ENCODE measurements around the gene CACNA1C.

Gene CACNA1C

GRCh38 chr12:2644683-2645405 is 592.1 kb downstream of the CACNA1C start:
- Histone ChIP-seq H3K9ac (ENCODE audit: low read length) (no peak overlapping the region), H3K36me3 (ENCODE audit: control insufficient read depth, insufficient read depth, low read length) (no peaks in the 10 kb centered on the region), H3K27me3 (ENCODE audit: control insufficient read depth, insufficient read depth, low read length) (no peaks in the 10 kb centered on the region), H3K4me1 (ENCODE audit: control insufficient read depth, insufficient read depth, low read length) (peaks cover 24% of the 10 kb centered on the region), H3K9me3 (ENCODE audit: control insufficient read depth, low read length) (no peaks in the 10 kb centered on the region), H3K4me3 (ENCODE audit: low read length) (no peak overlapping the region)

DNA sequence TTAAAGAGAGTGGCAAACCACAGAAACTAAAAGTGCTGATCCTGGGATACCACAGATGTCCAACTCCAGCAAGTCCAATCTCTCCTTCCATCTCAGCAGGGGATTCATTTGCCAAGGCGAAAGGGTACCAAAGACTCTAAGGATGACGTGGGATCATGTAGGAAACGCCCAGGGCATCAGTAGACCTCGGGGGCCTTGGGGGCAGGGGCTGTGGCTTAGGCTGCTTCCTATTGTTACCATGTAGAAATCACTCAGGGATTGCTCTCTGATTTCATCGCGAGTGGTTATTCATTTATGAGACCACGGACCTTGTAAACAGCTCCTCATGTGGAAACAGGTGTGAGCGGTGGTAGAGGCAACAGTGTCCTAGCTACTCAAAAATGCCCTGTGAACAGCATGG is 592.7 kb downstream of the CACNA1C start:
- Histone ChIP-seq H3K9ac (ENCODE audit: low read length) (no peak overlapping the region), H3K27me3 (ENCODE audit: control insufficient read depth, insufficient read depth, low read length) (no peaks in the 10 kb centered on the region), H3K9me3 (ENCODE audit: control insufficient read depth, low read length) (no peaks in the 10 kb centered on the region), H3K4me3 (ENCODE audit: low read length) (no peak overlapping the region), H3K4me1 (ENCODE audit: control insufficient read depth, insufficient read depth, low read length) (peaks cover 22% of the 10 kb centered on the region), H3K36me3 (ENCODE audit: control insufficient read depth, insufficient read depth, low read length) (no peaks in the 10 kb centered on the region)

- Histone ChIP-seq H3K4me3 (ENCODE audit: low read length) (no peak overlapping the region), H3K9ac (ENCODE audit: low read length) (no peak overlapping the region), H3K4me1 (ENCODE audit: control insufficient read depth, insufficient read depth, low read length) (peaks cover 14% of the 10 kb centered on the region), H3K36me3 (ENCODE audit: control insufficient read depth, insufficient read depth, low read length) (no peaks in the 10 kb centered on the region), H3K27me3 (ENCODE audit: control insufficient read depth, insufficient read depth, low read length) (no peaks in the 10 kb centered on the region), H3K9me3 (ENCODE audit: control insufficient read depth, low read length) (no peaks in the 10 kb centered on the region)
Observed at GRCh38 chr12:2646341-2646740, 593.6 kb downstream of the CACNA1C start.

GRCh38 chr12:2647186-2647585 is 594.4 kb downstream of the CACNA1C start:
- no peaks in the 10 kb centered on the region for H3K9me3 ChIP-seq (ENCODE audit: control insufficient read depth, low read length)
- H3K27me3 ChIP-seq (ENCODE audit: control insufficient read depth, insufficient read depth, low read length): no peaks in the 10 kb centered on the region
- H3K9ac ChIP-seq (ENCODE audit: low read length): no peak overlapping the region
- peaks cover 12% of the 10 kb centered on the region for H3K4me1 ChIP-seq (ENCODE audit: control insufficient read depth, insufficient read depth, low read length)
- H3K4me3 ChIP-seq (ENCODE audit: low read length): no peak overlapping the region
- no peaks in the 10 kb centered on the region for H3K36me3 ChIP-seq (ENCODE audit: control insufficient read depth, insufficient read depth, low read length)

GRCh38 chr12:2648406-2648805 is 595.6 kb downstream of the CACNA1C start:
- Histone ChIP-seq H3K9ac (ENCODE audit: low read length) (no peak overlapping the region), H3K4me3 (ENCODE audit: low read length) (no peak overlapping the region), H3K27me3 (ENCODE audit: control insufficient read depth, insufficient read depth, low read length) (no peaks in the 10 kb centered on the region), H3K4me1 (ENCODE audit: control insufficient read depth, insufficient read depth, low read length) (no peaks in the 10 kb centered on the region), H3K9me3 (ENCODE audit: control insufficient read depth, low read length) (no peaks in the 10 kb centered on the region), H3K36me3 (ENCODE audit: control insufficient read depth, insufficient read depth, low read length) (no peaks in the 10 kb centered on the region)

GRCh38 chr12:2649201-2650030 is 596.6 kb downstream of the CACNA1C start:
- Histone ChIP-seq H3K27me3 (ENCODE audit: control insufficient read depth, insufficient read depth, low read length) (no peaks in the 10 kb centered on the region), H3K9me3 (ENCODE audit: control insufficient read depth, low read length) (no peaks in the 10 kb centered on the region), H3K36me3 (ENCODE audit: control insufficient read depth, insufficient read depth, low read length) (no peaks in the 10 kb centered on the region), H3K4me1 (ENCODE audit: control insufficient read depth, insufficient read depth, low read length) (no peaks in the 10 kb centered on the region), H3K4me3 (ENCODE audit: low read length) (no peak overlapping the region), H3K9ac (ENCODE audit: low read length) (no peak overlapping the region)

GRCh38 chr12:2650261-2651067 is 597.7 kb downstream of the CACNA1C start:
- no peaks in the 10 kb centered on the region for H3K9me3 ChIP-seq (ENCODE audit: control insufficient read depth, low read length)
- H3K4me3 ChIP-seq (ENCODE audit: low read length): no peak overlapping the region
- H3K4me1 ChIP-seq (ENCODE audit: control insufficient read depth, insufficient read depth, low read length): no peaks in the 10 kb centered on the region
- H3K9ac ChIP-seq (ENCODE audit: low read length): no peak overlapping the region
- H3K27me3 ChIP-seq (ENCODE audit: control insufficient read depth, insufficient read depth, low read length): no peaks in the 10 kb centered on the region
- H3K36me3 ChIP-seq (ENCODE audit: control insufficient read depth, insufficient read depth, low read length): no peaks in the 10 kb centered on the region

- Histone ChIP-seq H3K9ac (ENCODE audit: low read length) (no peak overlapping the region), H3K4me3 (ENCODE audit: low read length) (no peak overlapping the region), H3K4me1 (ENCODE audit: control insufficient read depth, insufficient read depth, low read length) (no peaks in the 10 kb centered on the region), H3K9me3 (ENCODE audit: control insufficient read depth, low read length) (no peaks in the 10 kb centered on the region), H3K36me3 (ENCODE audit: control insufficient read depth, insufficient read depth, low read length) (no peaks in the 10 kb centered on the region), H3K27me3 (ENCODE audit: control insufficient read depth, insufficient read depth, low read length) (no peaks in the 10 kb centered on the region)
Observed at GRCh38 chr12:2651068-2651965, 598.5 kb downstream of the CACNA1C start.

DNA sequence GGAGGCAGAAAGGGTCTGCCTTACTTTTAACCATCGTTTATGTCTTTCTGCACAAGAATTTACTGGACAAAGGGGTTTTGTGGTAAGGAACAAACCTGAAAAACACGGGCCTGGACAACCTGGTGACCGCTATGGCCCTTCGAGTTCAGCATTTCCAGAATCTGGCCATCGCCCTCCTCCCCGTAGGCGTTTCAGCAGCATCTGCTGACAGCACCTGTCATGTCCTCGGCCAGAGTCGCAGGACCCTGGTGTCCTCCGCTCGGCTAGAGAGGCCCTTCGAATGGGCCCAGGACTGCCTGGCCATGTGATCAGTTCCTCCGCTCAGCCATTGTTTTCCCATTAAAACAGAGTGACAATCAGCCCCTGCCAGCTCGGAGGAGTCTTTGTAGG is 599.2 kb downstream of the CACNA1C start:
- no peaks in the 10 kb centered on the region for H3K27me3 ChIP-seq (ENCODE audit: control insufficient read depth, insufficient read depth, low read length)
- H3K9ac ChIP-seq (ENCODE audit: low read length): no peak overlapping the region
- H3K4me3 ChIP-seq (ENCODE audit: low read length): no peak overlapping the region
- H3K9me3 ChIP-seq (ENCODE audit: control insufficient read depth, low read length): no peaks in the 10 kb centered on the region
- no peaks in the 10 kb centered on the region for H3K36me3 ChIP-seq (ENCODE audit: control insufficient read depth, insufficient read depth, low read length)
- H3K4me1 ChIP-seq (ENCODE audit: control insufficient read depth, insufficient read depth, low read length): no peaks in the 10 kb centered on the region

GRCh38 chr12:2652401-2653081 is 599.8 kb downstream of the CACNA1C start:
- no peaks in the 10 kb centered on the region for H3K27me3 ChIP-seq (ENCODE audit: control insufficient read depth, insufficient read depth, low read length)
- no peak overlapping the region for H3K9ac ChIP-seq (ENCODE audit: low read length)
- H3K36me3 ChIP-seq (ENCODE audit: control insufficient read depth, insufficient read depth, low read length): no peaks in the 10 kb centered on the region
- H3K4me1 ChIP-seq (ENCODE audit: control insufficient read depth, insufficient read depth, low read length): no peaks in the 10 kb centered on the region
- H3K4me3 ChIP-seq (ENCODE audit: low read length): no peak overlapping the region
- no peaks in the 10 kb centered on the region for H3K9me3 ChIP-seq (ENCODE audit: control insufficient read depth, low read length)

- H3K9me3 ChIP-seq (ENCODE audit: control insufficient read depth, low read length): no peaks in the 10 kb centered on the region
- no peaks in the 10 kb centered on the region for H3K27me3 ChIP-seq (ENCODE audit: control insufficient read depth, insufficient read depth, low read length)
- H3K4me1 ChIP-seq (ENCODE audit: control insufficient read depth, insufficient read depth, low read length): no peaks in the 10 kb centered on the region
- H3K9ac ChIP-seq (ENCODE audit: low read length): no peak overlapping the region
- no peaks in the 10 kb centered on the region for H3K36me3 ChIP-seq (ENCODE audit: control insufficient read depth, insufficient read depth, low read length)
- no peak overlapping the region for H3K4me3 ChIP-seq (ENCODE audit: low read length)
Observed at GRCh38 chr12:2653461-2653965, 600.7 kb downstream of the CACNA1C start.

Measured in mucosa of stomach (tissue), 1 donor.